Gastroesophageal sphincter (tissue), 3 donors: ENCODE measurements around the gene NHLRC2.

Source experiments
- POLR2A ChIP-seq, 2 donors: fragments of 450-650 bp; IDR thresholded peaks; one replicate each; pipeline ENCODE4 v1.6.1; 2017; ENCODE audit warnings: antibody characterized with exemption in 2 of 2, mild to moderate bottlenecking in 2 of 2, moderate library complexity in 1 of 2
- POLR2AphosphoS5 ChIP-seq: sonication (generic); formaldehyde crosslinking; IDR thresholded peaks from one replicate; pipeline ENCODE4 v1.6.1; 2017; ENCODE audit warnings: antibody characterized with exemption
- TF ChIP-seq, protein P1 (sequence below), 4 experiments: fragments of 200-600 bp in 2 of 4; fragments of 450-650 bp in 2 of 4; sonication (generic) in 1 of 4; IDR thresholded peaks; one replicate each; pipeline ENCODE4 v1.5.1; 2017 to 2019; ENCODE audit warnings: antibody characterized with exemption in 4 of 4, mild to moderate bottlenecking in 2 of 4, moderate library complexity in 2 of 4

DNA sequence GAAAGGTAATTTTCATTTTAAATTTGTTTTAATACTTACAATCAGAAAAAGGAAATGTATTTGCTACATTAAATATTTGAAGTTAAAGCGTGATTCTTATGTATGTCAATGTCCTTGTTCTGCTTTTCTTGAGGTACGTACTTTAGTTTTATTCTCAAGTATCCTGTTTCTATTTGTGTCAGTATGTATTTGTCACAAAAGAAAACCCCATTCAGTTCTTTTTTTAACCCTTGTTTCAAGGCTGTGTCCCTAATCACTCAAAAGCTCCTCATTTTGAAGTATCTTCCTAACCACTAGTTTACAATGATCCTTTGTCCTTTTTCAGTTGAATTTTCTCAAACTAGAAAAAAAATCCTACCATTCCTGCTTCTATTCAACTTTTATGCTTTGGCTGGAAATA lies 25.2 kb downstream of the NHLRC2 start:
- no peak for TF ChIP-seq POLR2AphosphoS5
- TF ChIP-seq, protein P1, sequence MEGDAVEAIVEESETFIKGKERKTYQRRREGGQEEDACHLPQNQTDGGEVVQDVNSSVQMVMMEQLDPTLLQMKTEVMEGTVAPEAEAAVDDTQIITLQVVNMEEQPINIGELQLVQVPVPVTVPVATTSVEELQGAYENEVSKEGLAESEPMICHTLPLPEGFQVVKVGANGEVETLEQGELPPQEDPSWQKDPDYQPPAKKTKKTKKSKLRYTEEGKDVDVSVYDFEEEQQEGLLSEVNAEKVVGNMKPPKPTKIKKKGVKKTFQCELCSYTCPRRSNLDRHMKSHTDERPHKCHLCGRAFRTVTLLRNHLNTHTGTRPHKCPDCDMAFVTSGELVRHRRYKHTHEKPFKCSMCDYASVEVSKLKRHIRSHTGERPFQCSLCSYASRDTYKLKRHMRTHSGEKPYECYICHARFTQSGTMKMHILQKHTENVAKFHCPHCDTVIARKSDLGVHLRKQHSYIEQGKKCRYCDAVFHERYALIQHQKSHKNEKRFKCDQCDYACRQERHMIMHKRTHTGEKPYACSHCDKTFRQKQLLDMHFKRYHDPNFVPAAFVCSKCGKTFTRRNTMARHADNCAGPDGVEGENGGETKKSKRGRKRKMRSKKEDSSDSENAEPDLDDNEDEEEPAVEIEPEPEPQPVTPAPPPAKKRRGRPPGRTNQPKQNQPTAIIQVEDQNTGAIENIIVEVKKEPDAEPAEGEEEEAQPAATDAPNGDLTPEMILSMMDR (IDR thresholded peaks at IDR 0.05), result no peak
- TF ChIP-seq POLR2A (IDR thresholded peaks at IDR 0.05), result no peak
